ENCODE measurements around the gene LTBP3.

Gene LTBP3

GRCh38 chr11:65555693-65556231 lies 2.4 kb downstream of the LTBP3 start:
- DNase-seq (ENCODE audit: low read depth in 2 of 3, low spot score in 2 of 3): no peak

GRCh38 chr11:65554842-65555430 lies 3.2 kb downstream of the LTBP3 start:
- DNase-seq (ENCODE audit: low read depth in 2 of 3, low spot score in 2 of 3): no peak

- DNase-seq (ENCODE audit: low read depth in 2 of 3, low spot score in 2 of 3): no peak
These were observed 3.9 kb downstream of the LTBP3 start for GRCh38 chr11:65554057-65554818.

- DNase-seq (ENCODE audit: low read depth in 2 of 3, low spot score in 2 of 3): no peak
These were observed 4.7 kb downstream of the LTBP3 start for GRCh38 chr11:65553301-65554001.

- no peak for DNase-seq (ENCODE audit: low read depth in 2 of 3, low spot score in 2 of 3)
These were observed 5.7 kb downstream of the LTBP3 start for GRCh38 chr11:65552388-65552951.

- no peak for DNase-seq (ENCODE audit: low read depth in 2 of 3, low spot score in 2 of 3)
These were observed 6.4 kb downstream of the LTBP3 start for GRCh38 chr11:65551572-65552387.

- DNase-seq (ENCODE audit: low read depth in 2 of 3, low spot score in 2 of 3): no peak
These were observed 9.1 kb downstream of the LTBP3 start for GRCh38 chr11:65549096-65549495.

- DNase-seq (ENCODE audit: low read depth in 2 of 3, low spot score in 2 of 3): no peak
These were observed 9.8 kb downstream of the LTBP3 start for GRCh38 chr11:65548395-65548794.

- DNase-seq (ENCODE audit: low read depth in 2 of 3, low spot score in 2 of 3): no peak
These were observed 10.6 kb downstream of the LTBP3 start for GRCh38 chr11:65547446-65548125.

GRCh38 chr11:65546217-65546958 lies 11.8 kb downstream of the LTBP3 start:
- peak; percentile 95 to 99 (median 98) for DNase-seq (ENCODE audit: low read depth in 2 of 3, low spot score in 2 of 3)

- DNase-seq (ENCODE audit: low read depth in 2 of 3, low spot score in 2 of 3): no peak
These were observed 12.3 kb downstream of the LTBP3 start for GRCh38 chr11:65545853-65546216.

GRCh38 chr11:65542738-65543390 lies 15.3 kb downstream of the LTBP3 start:
- DNase-seq (ENCODE audit: low read depth in 2 of 3, low spot score in 2 of 3): no peak

GRCh38 chr11:65541093-65541982 lies 16.8 kb downstream of the LTBP3 start:
- no peak for DNase-seq (ENCODE audit: low read depth in 2 of 3, low spot score in 2 of 3)

GRCh38 chr11:65540290-65541092 lies 17.7 kb downstream of the LTBP3 start:
- DNase-seq (ENCODE audit: low read depth in 2 of 3, low spot score in 2 of 3): peak; percentile 72 to 90 (median 72)

GRCh38 chr11:65539744-65540289 lies 18.3 kb downstream of the LTBP3 start:
- DNase-seq (ENCODE audit: low read depth in 2 of 3, low spot score in 2 of 3): no peak

- DNase-seq (ENCODE audit: low read depth in 2 of 3, low spot score in 2 of 3): no peak
These were observed 19.0 kb downstream of the LTBP3 start for GRCh38 chr11:65538915-65539743.
